Osteoblast (primary cell): ENCODE results near the gene CCDC192. TPM values are rescaled to one million over a fixed set of nuclear protein-coding genes. Genes with fewer than 3 reads are reported as not detected.
A peak's percentile ranks its signal among the peaks of the same experiment; 100 is the strongest.
"Not testable (repeated sequence)": the region's sequence is repeated elsewhere in the genome, so short reads cannot be mapped to it uniquely, and the experiment has no call there.

Experiments used
- DNase-seq: peaks from one replicate; pipeline ENCODE4 v3.0.0; 2011; ENCODE audit warnings: low spot score, mixed read lengths; ENCODE audit not compliant: insufficient read length; ENCODE audit errors: missing footprints
- H2AFZ ChIP-seq: 2 replicates; pipeline ENCODE4 v1.6.0; 2011; ENCODE audit warnings: mild to moderate bottlenecking, low read length
- H3K27ac ChIP-seq: 2 replicates; pipeline ENCODE4 v1.5.1; 2011; ENCODE audit warnings: mild to moderate bottlenecking, low read depth, low read length, moderate library complexity
- H3K27me3 ChIP-seq: 2 replicates; pipeline ENCODE4 v1.6.0; 2012; ENCODE audit warnings: mild to moderate bottlenecking, control low read depth, inconsistent platforms, low read length, moderate library complexity; ENCODE audit not compliant: insufficient read depth
- H3K36me3 ChIP-seq: 2 replicates; pipeline ENCODE4 v1.5.1; 2011; ENCODE audit warnings: mild to moderate bottlenecking, low read length, control low read depth, moderate library complexity; ENCODE audit not compliant: insufficient read depth
- H3K4me1 ChIP-seq: 2 replicates; pipeline ENCODE4 v1.5.1; 2011; ENCODE audit warnings: mild to moderate bottlenecking, low read length, control low read depth, moderate library complexity; ENCODE audit not compliant: insufficient read depth
- H3K4me2 ChIP-seq: 2 replicates; pipeline ENCODE4 v1.6.0; 2011; ENCODE audit warnings: mild to moderate bottlenecking, low read length; ENCODE audit not compliant: insufficient read depth
- H3K4me3 ChIP-seq: fragments of 200-600 bp; sonication (generic); 3 replicates; pipeline ENCODE4 v1.5.1; 2012; ENCODE audit warnings: mild to moderate bottlenecking, low read length, inconsistent platforms; ENCODE audit not compliant: insufficient read depth
- H3K79me2 ChIP-seq: 2 replicates; pipeline ENCODE4 v1.6.0; 2012; ENCODE audit warnings: mild to moderate bottlenecking, low read length, control low read depth, inconsistent platforms; ENCODE audit not compliant: insufficient read depth
- H3K9me3 ChIP-seq: 2 replicates; pipeline ENCODE4 v1.5.1; 2011; ENCODE audit warnings: low read depth, low read length, control low read depth
- H4K20me1 ChIP-seq: 2 replicates; pipeline ENCODE4 v1.6.0; 2012; ENCODE audit warnings: mild to moderate bottlenecking, low read length, control low read depth; ENCODE audit not compliant: insufficient read depth
- CTCF ChIP-seq: IDR thresholded peaks from 2 replicates; pipeline ENCODE4 v1.5.1; 2011; ENCODE audit warnings: mild to moderate bottlenecking, low read depth, low read length, moderate library complexity; ENCODE audit errors: extremely low read depth
- total RNA-seq: library from RNA; depleted of rRNA; stranded (reverse); fragments of >200 nt; gene quantifications from 2 replicates; pipeline ENCODE4 v1.2.3, GENCODE V29; 2012

Gene CCDC192
- total RNA-seq, 1 donor = not detected

- no peak overlapping the region for H3K4me2 ChIP-seq
- TF ChIP-seq CTCF = no peak
- H3K4me1 ChIP-seq = no peaks in the 10 kb centered on the region
- H3K9me3 ChIP-seq = no peaks in the 10 kb centered on the region
- no peak overlapping the region for H2AFZ ChIP-seq
- no peak overlapping the region for H3K4me3 ChIP-seq
- peaks cover 4% of the 10 kb centered on the region for H3K27me3 ChIP-seq
- no peaks in the 10 kb centered on the region for H4K20me1 ChIP-seq
- no peaks in the 10 kb centered on the region for H3K79me2 ChIP-seq
- peak; percentile 29 for DNase-seq
- H3K36me3 ChIP-seq = no peaks in the 10 kb centered on the region
- no peak overlapping the region for H3K27ac ChIP-seq
Measured at GRCh38 chr5:127741412-127741811, 38.2 kb downstream of the CCDC192 start.

GRCh38 chr5:127744241-127744640, 41.0 kb downstream of the CCDC192 start:
- H3K27me3 ChIP-seq = peaks cover 4% of the 10 kb centered on the region
- H3K4me2 ChIP-seq = no peak overlapping the region
- no peak overlapping the region for H3K4me3 ChIP-seq
- no peaks in the 10 kb centered on the region for H3K79me2 ChIP-seq
- no peak for DNase-seq
- H2AFZ ChIP-seq = no peak overlapping the region
- H3K9me3 ChIP-seq = no peaks in the 10 kb centered on the region
- H3K36me3 ChIP-seq = no peaks in the 10 kb centered on the region
- H4K20me1 ChIP-seq = no peaks in the 10 kb centered on the region
- no peak overlapping the region for H3K27ac ChIP-seq
- TF ChIP-seq CTCF = no peak
- H3K4me1 ChIP-seq = no peaks in the 10 kb centered on the region

- H3K4me3 ChIP-seq = no peak overlapping the region
- H3K9me3 ChIP-seq = no peaks in the 10 kb centered on the region
- H2AFZ ChIP-seq = no peak overlapping the region
- H3K4me1 ChIP-seq = no peaks in the 10 kb centered on the region
- H3K27me3 ChIP-seq = peaks cover 4% of the 10 kb centered on the region
- H3K79me2 ChIP-seq = no peaks in the 10 kb centered on the region
- H3K27ac ChIP-seq = no peak overlapping the region
- peak; percentile 52 for TF ChIP-seq CTCF
- DNase-seq = no peak
- no peaks in the 10 kb centered on the region for H4K20me1 ChIP-seq
- no peaks in the 10 kb centered on the region for H3K36me3 ChIP-seq
- no peak overlapping the region for H3K4me2 ChIP-seq
Measured at GRCh38 chr5:127746756-127747155, 43.6 kb downstream of the CCDC192 start.

- H3K9me3 ChIP-seq, DNase-seq, H3K4me3 ChIP-seq, H3K36me3 ChIP-seq, H3K79me2 ChIP-seq, H3K27ac ChIP-seq, H3K27me3 ChIP-seq, H2AFZ ChIP-seq, H3K4me1 ChIP-seq, H4K20me1 ChIP-seq, H3K4me2 ChIP-seq: not testable (repeated sequence)
Measured at GRCh38 chr5:127752503-127753265, 49.5 kb downstream of the CCDC192 start.
